Endothelial cell of umbilical vein (primary cell): Measurements from ENCODE around the gene WLS. TPM values are rescaled to one million over a fixed set of nuclear protein-coding genes. Genes with fewer than 3 reads are reported as not detected.

ENCODE experiments used
- BruUV-seq: library from RNA; stranded (reverse); fragments of 400-500 nt; replicated peaks from 2 replicates; lab custom pipeline; 2021; lab: Mats Ljungman, UMichigan
- CTCF ChIA-PET: fragments of 300-600, 350-600 bp; sonication (Branson Sonifier 250); formaldehyde crosslinking; loops from one replicate; lab custom pipeline; 2021; ENCODE audit warnings: antibody characterized with exemption, inconsistent platforms; lab: Charles Lee
- POLR2A ChIA-PET: fragments of 300-600, 350-600 bp; sonication (Branson Sonifier 250); formaldehyde crosslinking; loops from one replicate; lab custom pipeline; 2021; ENCODE audit warnings: antibody characterized with exemption, inconsistent platforms; lab: Charles Lee
- DNase-seq: peaks from one replicate; pipeline ENCODE4 v3.0.0-alpha.2; 2011; ENCODE audit warnings: low read depth, low spot score
- FAIRE-seq: peaks from 2 replicates; lab custom pipeline; 2011; peaks lifted over from hg19 to GRCh38; lab: Jason Lieb, UNC
- H2AFZ ChIP-seq: 2 replicates; pipeline ENCODE4 v1.6.0; 2012; ENCODE audit warnings: low read depth, low read length, control low read depth, inconsistent platforms
- H3K27ac ChIP-seq: 2 replicates; pipeline ENCODE4 v1.5.1; 2011; ENCODE audit warnings: low read depth, mild to moderate bottlenecking, control low read depth, low read length, moderate library complexity; ENCODE audit not compliant: insufficient read depth
- H3K27me3 ChIP-seq, 2 experiments: 2 replicates each; pipeline versions ENCODE4 v1.6.0 to v1.6.1; 2011; ENCODE audit warnings: low read length in 2 of 2, mixed read lengths in 1 of 2; ENCODE audit not compliant: control insufficient read depth in 2 of 2, insufficient read depth in 2 of 2
- H3K36me3 ChIP-seq, 2 experiments: 2 replicates in 1 of 2; 3 replicates in 1 of 2; pipeline ENCODE4 v1.5.1; 2011; ENCODE audit warnings: low read length in 2 of 2, mild to moderate bottlenecking in 1 of 2, moderate library complexity in 1 of 2; ENCODE audit not compliant: control insufficient read depth in 2 of 2, insufficient read depth in 2 of 2; ENCODE audit errors: extremely low read depth in 1 of 2
- H3K4me1 ChIP-seq: 3 replicates; pipeline ENCODE4 v1.5.1; 2011; ENCODE audit warnings: mild to moderate bottlenecking, low read length; ENCODE audit not compliant: control insufficient read depth, insufficient read depth; ENCODE audit errors: extremely low read depth
- H3K4me2 ChIP-seq: 2 replicates; pipeline ENCODE4 v1.6.1; 2011; ENCODE audit warnings: low read length, control low read depth, mixed read lengths; ENCODE audit not compliant: insufficient read depth
- H3K4me3 ChIP-seq, 3 experiments: fragments of 200-600 bp in 1 of 3; sonication (generic), shearing (Covaris generic) in 1 of 3; replicated peaks in 1 of 3; 2 replicates each; pipeline ENCODE4 v1.5.1; 2011 to 2016; ENCODE audit warnings: control low read depth in 3 of 3, low read length in 3 of 3, mild to moderate bottlenecking in 2 of 3, inconsistent platforms in 1 of 3, low read depth in 1 of 3, moderate library complexity in 1 of 3; ENCODE audit not compliant: insufficient read depth in 1 of 3
- H3K79me2 ChIP-seq: 2 replicates; pipeline ENCODE4 v1.6.0; 2012; ENCODE audit warnings: low read length, inconsistent platforms; ENCODE audit not compliant: control insufficient read depth, insufficient read depth
- H3K9ac ChIP-seq: replicated peaks from 2 replicates; pipeline ENCODE3; 2011; ENCODE audit warnings: low read length, control low read depth; ENCODE audit not compliant: insufficient read depth; ENCODE audit errors: extremely low read depth
- H3K9me1 ChIP-seq: replicated peaks from 3 replicates; pipeline ENCODE4 v1.6.0; 2011; ENCODE audit warnings: mild to moderate bottlenecking, low read length; ENCODE audit not compliant: control insufficient read depth, insufficient read depth; ENCODE audit errors: extremely low read depth
- H3K9me3 ChIP-seq: replicated peaks from 2 replicates; pipeline ENCODE4 v1.5.1; 2012; ENCODE audit warnings: low read length, inconsistent platforms; ENCODE audit not compliant: control insufficient read depth, insufficient read depth
- H4K20me1 ChIP-seq: replicated peaks from 2 replicates; pipeline ENCODE3; 2011; ENCODE audit warnings: mild to moderate bottlenecking, low read length; ENCODE audit not compliant: control insufficient read depth, insufficient read depth; ENCODE audit errors: extremely low read depth
- CTCF ChIP-seq, 2 donors: IDR thresholded peaks; 1 replicate in 1 of 2; 2 replicates in 1 of 2; pipeline ENCODE4 v1.5.1; 2011; ENCODE audit warnings: low read length in 2 of 2, mild to moderate bottlenecking in 2 of 2, moderate library complexity in 2 of 2, control low read depth in 1 of 2, inconsistent platforms in 1 of 2, low read depth in 1 of 2; ENCODE audit not compliant: insufficient read depth in 1 of 2; ENCODE audit errors: extremely low read depth in 1 of 2
- EZH2 ChIP-seq: IDR thresholded peaks from 2 replicates; pipeline ENCODE4 v1.6.1; 2012; ENCODE audit warnings: borderline replicate concordance, low read depth, mild to moderate bottlenecking, moderate library complexity, low read length, inconsistent platforms; ENCODE audit not compliant: severe bottlenecking
- FOS ChIP-seq: IDR thresholded peaks from 2 replicates; pipeline ENCODE4 v1.6.1; 2011; ENCODE audit warnings: mild to moderate bottlenecking, low read length, moderate library complexity, borderline replicate concordance; ENCODE audit not compliant: insufficient read depth
- GATA2 ChIP-seq: IDR thresholded peaks from 2 replicates; pipeline ENCODE4 v1.7.0; 2011; ENCODE audit warnings: low read depth, mild to moderate bottlenecking, moderate library complexity, mixed read lengths, low read length; ENCODE audit not compliant: insufficient read length, insufficient read depth
- JUN ChIP-seq: IDR thresholded peaks from 2 replicates; pipeline ENCODE4 v1.6.1; 2011; ENCODE audit warnings: borderline replicate concordance, low read depth; ENCODE audit not compliant: insufficient read length, insufficient read depth
- MAX ChIP-seq: IDR thresholded peaks from 2 replicates; pipeline ENCODE4 v1.6.1; 2011; ENCODE audit not compliant: insufficient read depth, insufficient read length
- MYC ChIP-seq: IDR thresholded peaks from one replicate; pipeline ENCODE4 v1.6.1; 2011; ENCODE audit warnings: mild to moderate bottlenecking, low read depth, low read length
- POLR2A ChIP-seq: IDR thresholded peaks from 2 replicates; pipeline ENCODE4 v1.6.1; 2012; ENCODE audit warnings: low read depth, mild to moderate bottlenecking, control low read depth, low read length
- POLR2AphosphoS5 ChIP-seq: IDR thresholded peaks from 2 replicates; pipeline ENCODE4 v1.6.1; 2012; ENCODE audit warnings: low read depth, mild to moderate bottlenecking, control low read depth, low read length, moderate library complexity; ENCODE audit not compliant: insufficient read depth
- dilution Hi-C: fragments of 300-500 bp; cut with MboI; formaldehyde crosslinking; loops from one replicate; pipeline ENCODE4 v1.15.0; 2019; ENCODE audit warnings: low sequenced_read_pairs; ENCODE audit not compliant: extremely low pct_ligation_motif_present
- intact Hi-C: fragments of 100-400 bp; cut with micrococcal nuclease; formaldehyde crosslinking; loops from one replicate; pipeline ENCODE4 v1.10.0; 2022
- polyA plus RNA-seq, 4 experiments: library from polyadenylated mRNA; depleted of rRNA in 3 of 4; stranded (reverse) in 3 of 4; unstranded in 1 of 4; fragments of >200 nt; gene quantifications; 2 replicates each; pipeline versions ENCODE4 v1.2.1 to v1.2.3, GENCODE V29; 2011 to 2012; ENCODE audit warnings: missing spikeins in 1 of 4
- total RNA-seq: library from RNA; stranded (reverse); gene quantifications from 2 replicates; pipeline ENCODE4 v1.2.3, GENCODE V29; 2021

The WLS gene
- total and polyA plus RNA-seq, 2 donors (not counting 3 experiments of a cell fraction or from before 2014, with no cell fraction given) = 121 to 199 TPM

- intact Hi-C loops = loop anchor here (1.0 kb wide), 4 partner anchors 11 to 33 kb away; partner anchors contain the start of gene WLS
- peak; percentile 93 for DNase-seq
- Histone ChIP-seq H3K27ac (peak overlapping the region; percentile 91), H3K79me2 (peaks cover 75% of the 10 kb centered on the region), H3K9me1 (no peaks in the 10 kb centered on the region), H3K36me3 (no peaks in the 10 kb centered on the region), H3K4me2 (peak overlapping the region; percentile 92), H3K4me1 (peaks cover 34% of the 10 kb centered on the region), H4K20me1 (no peaks in the 10 kb centered on the region), H3K27me3 (no peaks in the 10 kb centered on the region), H3K9ac (peak overlapping the region; percentile 87), H2AFZ (no peak overlapping the region), H3K4me3 (peak overlapping the region in 1 of 3 experiments; percentile 40), H3K9me3 (no peaks in the 10 kb centered on the region)
- peak; percentile 61 for FAIRE-seq
- no peak for TF ChIP-seq EZH2
- peak; percentile 23 for TF ChIP-seq FOS
- no peak for TF ChIP-seq MAX
- no peak for TF ChIP-seq MYC
- TF ChIP-seq JUN = peak; percentile 67
- no peak for TF ChIP-seq GATA2
- no peak for TF ChIP-seq POLR2AphosphoS5
- TF ChIP-seq CTCF (IDR thresholded peaks at IDR 0.05; ENCODE audit: extremely low read depth in 1 of 2, insufficient read depth in 1 of 2, low read depth in 1 of 2, low read length in 2 of 2) = no peak
- no peak for TF ChIP-seq POLR2A
- ChIA-PET POLR2A (interaction anchor here (0.7 to 2.0 kb wide), 8 partner anchors 12 to 34 kb away, joined by 3 to 20 read pairs (median 4); partner anchors contain the start of gene WLS), CTCF (interaction anchor here (0.8 to 2.5 kb wide), 10 partner anchors 9 to 139 kb away, joined by 3 to 11 read pairs (median 8); partner anchors contain the start of gene WLS)
- TSS peak; percentile 89 for BruUV-seq
- dilution Hi-C loops = no loop called here
Measured at GRCh38 chr1:68206848-68207689, 25.3 kb downstream of the WLS start.
